NCI-H1105 treated with DMSO at 0.1 percent for 48 hours (cell line): ENCODE data around the gene VEPH1.

ENCODE experiments used
- DNase-seq: peaks from one replicate; lab custom pipeline; 2025; lab: John Stamatoyannopoulos, UW

VEPH1 gene

GRCh38 chr3:157477441-157477840 lies 25.8 kb downstream of the VEPH1 start:
- DNase-seq: no peak

- no peak for DNase-seq
These were observed 27.2 kb downstream of the VEPH1 start for GRCh38 chr3:157475921-157476414.

- DNase-seq: no peak
These were observed 30.6 kb downstream of the VEPH1 start for GRCh38 chr3:157472648-157473047.

GRCh38 chr3:157471064-157471463 lies 32.2 kb downstream of the VEPH1 start:
- DNase-seq: no peak

- no peak for DNase-seq
These were observed 33.5 kb downstream of the VEPH1 start for GRCh38 chr3:157469561-157470294.

- DNase-seq: no peak
These were observed 36.0 kb downstream of the VEPH1 start for GRCh38 chr3:157467200-157467599.

GRCh38 chr3:157465741-157466140 lies 37.5 kb downstream of the VEPH1 start:
- DNase-seq: no peak

GRCh38 chr3:157464321-157464720 lies 38.9 kb downstream of the VEPH1 start:
- no peak for DNase-seq

- DNase-seq: no peak
These were observed 39.4 kb downstream of the VEPH1 start for GRCh38 chr3:157463816-157464215.

GRCh38 chr3:157460253-157460652 lies 43.0 kb downstream of the VEPH1 start:
- DNase-seq: no peak

- no peak for DNase-seq
These were observed 43.5 kb downstream of the VEPH1 start for GRCh38 chr3:157459706-157460105.

GRCh38 chr3:157453824-157454223 lies 49.4 kb downstream of the VEPH1 start:
- no peak for DNase-seq

- no peak for DNase-seq
These were observed 51.1 kb downstream of the VEPH1 start for GRCh38 chr3:157452097-157452496.

GRCh38 chr3:157447026-157447694 lies 56.1 kb downstream of the VEPH1 start:
- peak; percentile 13 for DNase-seq

- DNase-seq: no peak
These were observed 57.4 kb downstream of the VEPH1 start for GRCh38 chr3:157445857-157446256.

GRCh38 chr3:157444797-157445184 lies 58.4 kb downstream of the VEPH1 start:
- DNase-seq: no peak

- DNase-seq: no peak
These were observed 59.1 kb downstream of the VEPH1 start for GRCh38 chr3:157443905-157444796.

GRCh38 chr3:157442729-157443128 lies 60.5 kb downstream of the VEPH1 start:
- DNase-seq: peak; percentile 12

- DNase-seq: no peak
These were observed 62.1 kb downstream of the VEPH1 start for GRCh38 chr3:157441102-157441624.

GRCh38 chr3:157438194-157438730 lies 65.0 kb downstream of the VEPH1 start:
- DNase-seq: peak; percentile 47

- DNase-seq: no peak
These were observed 66.5 kb downstream of the VEPH1 start, which contains the start of gene PTX3 for GRCh38 chr3:157436583-157437291. Gene PTX3, plus strand, starts transcription at chr3:157436850. Its CDS starts 84 bp downstream, at chr3:157436934.
